ENCODE measurements around the gene RABL6.

RABL6 gene

GRCh38 chr9:136825295-136826187 is 17.8 kb downstream of the RABL6 start:
- H3K4me3 ChIP-seq (ENCODE audit: low read depth, low read length), result no peak overlapping the region
- in situ Hi-C loops (cut with HindIII; ENCODE audit: low pct_ligation_motif_present, low sequenced_read_pairs), result no loop called here
- H3K27me3 ChIP-seq (replicated peaks), result no peaks in the 10 kb centered on the region
- H3K36me3 ChIP-seq (replicated peaks), result peaks cover 57% of the 10 kb centered on the region
- TF ChIP-seq CTCF (IDR thresholded peaks at IDR 0.05; ENCODE audit: low read depth, low read length, missing control alignments), result no peak
- no peak overlapping the region for H3K27ac ChIP-seq
- no peak for DNase-seq

DNA sequence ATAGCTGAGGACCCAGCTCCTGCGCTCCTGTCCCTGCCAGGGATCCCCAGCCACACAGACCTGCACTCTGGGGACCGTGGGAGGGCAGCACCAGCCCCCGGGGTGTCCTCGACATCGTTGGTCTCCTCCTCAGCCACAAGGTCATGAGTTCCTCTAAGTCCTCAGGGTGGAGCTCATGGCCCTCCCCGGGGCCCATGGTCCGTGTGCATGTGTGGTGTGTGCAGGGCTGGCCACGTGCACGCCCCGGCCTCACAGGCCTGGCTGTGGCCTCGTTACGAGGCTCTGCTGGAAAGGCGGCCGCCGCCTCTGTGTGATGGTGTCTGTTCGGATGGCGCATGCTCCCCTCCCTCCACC is 18.4 kb downstream of the RABL6 start:
- H3K4me3 ChIP-seq (ENCODE audit: low read depth, low read length), result no peak overlapping the region
- no peak for DNase-seq
- no peaks in the 10 kb centered on the region for H3K27me3 ChIP-seq (replicated peaks)
- H3K36me3 ChIP-seq (replicated peaks), result peaks cover 63% of the 10 kb centered on the region
- no peak for TF ChIP-seq CTCF (IDR thresholded peaks at IDR 0.05; ENCODE audit: low read depth, low read length, missing control alignments)
- in situ Hi-C loops (cut with HindIII; ENCODE audit: low pct_ligation_motif_present, low sequenced_read_pairs), result no loop called here
- no peak overlapping the region for H3K27ac ChIP-seq

- H3K27me3 ChIP-seq (replicated peaks), result no peaks in the 10 kb centered on the region
- no peak overlapping the region for H3K27ac ChIP-seq
- TF ChIP-seq CTCF (IDR thresholded peaks at IDR 0.05; ENCODE audit: low read depth, low read length, missing control alignments), result no peak
- in situ Hi-C loops (cut with HindIII; ENCODE audit: low pct_ligation_motif_present, low sequenced_read_pairs), result no loop called here
- H3K4me3 ChIP-seq (ENCODE audit: low read depth, low read length), result no peak overlapping the region
- H3K36me3 ChIP-seq (replicated peaks), result peaks cover 71% of the 10 kb centered on the region
- no peak for DNase-seq
Measured at GRCh38 chr9:136826703-136827582, 19.2 kb downstream of the RABL6 start.

- in situ Hi-C loops (cut with HindIII; ENCODE audit: low pct_ligation_motif_present, low sequenced_read_pairs), result no loop called here
- no peaks in the 10 kb centered on the region for H3K27me3 ChIP-seq (replicated peaks)
- TF ChIP-seq CTCF (IDR thresholded peaks at IDR 0.05; ENCODE audit: low read depth, low read length, missing control alignments), result no peak
- no peak for DNase-seq
- H3K36me3 ChIP-seq (replicated peaks), result peaks cover 77% of the 10 kb centered on the region
- H3K27ac ChIP-seq, result no peak overlapping the region
- H3K4me3 ChIP-seq (ENCODE audit: low read depth, low read length), result no peak overlapping the region
Measured at GRCh38 chr9:136827794-136828473, 20.2 kb downstream of the RABL6 start.

DNA sequence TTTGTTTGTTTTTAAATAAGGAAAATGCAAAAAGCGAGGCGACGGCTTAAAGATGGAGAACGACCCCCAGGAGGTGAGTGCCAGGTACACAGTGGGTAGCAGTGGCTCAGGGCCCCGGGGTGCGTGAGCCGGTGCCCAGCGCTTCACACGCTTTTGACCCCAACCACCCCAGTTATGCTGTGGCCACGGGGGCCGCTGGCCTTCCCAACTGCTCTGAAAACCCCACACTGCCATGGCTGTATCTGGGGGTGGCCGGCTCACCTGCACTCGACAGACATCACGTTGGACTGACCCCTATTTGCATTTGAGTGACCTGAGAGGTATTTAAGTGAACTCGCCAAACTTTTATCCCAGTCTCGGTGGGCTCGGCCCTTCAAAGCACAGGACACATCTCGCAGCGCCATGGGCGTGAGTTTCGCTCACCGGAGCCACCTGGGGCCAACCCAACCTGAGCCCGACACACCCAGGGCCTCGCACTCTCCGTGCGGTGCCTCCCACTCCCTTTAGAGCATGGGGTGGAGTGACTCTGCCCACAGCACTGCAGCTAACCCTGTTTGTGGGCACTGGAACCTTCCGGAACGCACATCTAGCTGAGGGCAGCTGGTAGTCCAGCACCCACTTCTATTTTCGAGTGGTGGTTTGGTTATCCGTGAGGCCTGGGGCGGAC is 20.9 kb downstream of the RABL6 start:
- H3K36me3 ChIP-seq (replicated peaks), result peaks cover 74% of the 10 kb centered on the region
- no peak for DNase-seq
- in situ Hi-C loops (cut with HindIII; ENCODE audit: low pct_ligation_motif_present, low sequenced_read_pairs), result no loop called here
- H3K27ac ChIP-seq, result no peak overlapping the region
- TF ChIP-seq CTCF (IDR thresholded peaks at IDR 0.05; ENCODE audit: low read depth, low read length, missing control alignments), result no peak
- H3K27me3 ChIP-seq (replicated peaks), result no peaks in the 10 kb centered on the region
- no peak overlapping the region for H3K4me3 ChIP-seq (ENCODE audit: low read depth, low read length)
